ENCODE results near the gene ARSB.

Gene ARSB

DNA sequence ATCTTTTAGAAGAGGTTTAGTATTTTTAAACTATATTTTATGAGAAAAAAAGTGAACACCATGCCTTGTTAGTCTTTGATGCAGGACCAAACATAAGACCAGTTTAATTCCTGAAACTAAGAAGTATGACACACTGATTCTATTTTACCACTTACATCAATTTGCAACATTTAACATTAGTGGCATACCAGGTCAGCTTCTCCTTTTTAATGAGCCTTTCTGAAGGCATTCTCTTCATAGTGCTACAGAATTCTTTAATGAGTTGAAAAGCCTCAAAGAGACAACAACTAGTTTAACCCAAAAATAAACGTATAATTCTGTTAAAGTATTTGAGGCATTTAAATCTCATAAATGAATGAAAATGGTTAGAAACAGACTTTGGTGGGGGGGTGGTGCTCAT is 28.2 kb downstream of the ARSB start:
- H3K4me3 ChIP-seq (ENCODE audit: low read depth, low read length): no peak overlapping the region
- TF ChIP-seq, protein P1, sequence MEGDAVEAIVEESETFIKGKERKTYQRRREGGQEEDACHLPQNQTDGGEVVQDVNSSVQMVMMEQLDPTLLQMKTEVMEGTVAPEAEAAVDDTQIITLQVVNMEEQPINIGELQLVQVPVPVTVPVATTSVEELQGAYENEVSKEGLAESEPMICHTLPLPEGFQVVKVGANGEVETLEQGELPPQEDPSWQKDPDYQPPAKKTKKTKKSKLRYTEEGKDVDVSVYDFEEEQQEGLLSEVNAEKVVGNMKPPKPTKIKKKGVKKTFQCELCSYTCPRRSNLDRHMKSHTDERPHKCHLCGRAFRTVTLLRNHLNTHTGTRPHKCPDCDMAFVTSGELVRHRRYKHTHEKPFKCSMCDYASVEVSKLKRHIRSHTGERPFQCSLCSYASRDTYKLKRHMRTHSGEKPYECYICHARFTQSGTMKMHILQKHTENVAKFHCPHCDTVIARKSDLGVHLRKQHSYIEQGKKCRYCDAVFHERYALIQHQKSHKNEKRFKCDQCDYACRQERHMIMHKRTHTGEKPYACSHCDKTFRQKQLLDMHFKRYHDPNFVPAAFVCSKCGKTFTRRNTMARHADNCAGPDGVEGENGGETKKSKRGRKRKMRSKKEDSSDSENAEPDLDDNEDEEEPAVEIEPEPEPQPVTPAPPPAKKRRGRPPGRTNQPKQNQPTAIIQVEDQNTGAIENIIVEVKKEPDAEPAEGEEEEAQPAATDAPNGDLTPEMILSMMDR (IDR thresholded peaks at IDR 0.05; ENCODE audit: low read depth, low read length): no peak

DNA sequence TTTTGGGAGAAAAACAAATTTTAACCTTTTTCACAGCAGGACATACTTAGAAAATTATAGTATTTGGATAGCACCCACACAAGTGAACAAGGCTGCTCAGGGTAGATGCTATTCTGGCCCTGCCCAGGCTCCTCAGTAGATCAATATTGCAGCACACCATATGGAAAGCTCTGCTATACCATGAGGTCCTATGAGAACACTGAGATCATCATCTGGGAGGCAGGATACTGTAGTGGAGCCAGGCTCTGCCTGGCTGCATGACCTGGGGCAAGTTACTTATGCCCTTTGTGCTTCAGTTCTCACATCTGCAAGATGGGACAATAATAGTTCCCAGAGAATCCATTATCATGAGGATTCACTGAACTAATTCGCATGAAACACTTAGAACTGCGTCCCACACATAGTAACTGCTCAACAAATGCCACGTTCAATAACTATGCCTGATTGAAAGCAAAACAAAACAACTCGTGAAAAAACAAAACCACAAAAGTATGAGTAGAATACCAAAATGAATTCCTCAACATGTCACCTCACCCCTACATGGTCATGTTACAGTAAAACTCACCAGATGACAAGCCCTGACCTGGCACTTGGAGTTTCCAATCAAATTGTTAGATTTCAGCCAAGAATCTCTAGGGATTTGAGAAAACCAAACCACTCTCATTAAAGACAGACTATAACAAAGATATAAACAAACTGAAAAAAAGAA is 31.9 kb downstream of the ARSB start:
- no peak overlapping the region for H3K4me3 ChIP-seq (ENCODE audit: low read depth, low read length)
- TF ChIP-seq, protein P1 (IDR thresholded peaks at IDR 0.05; ENCODE audit: low read depth, low read length): no peak

DNA sequence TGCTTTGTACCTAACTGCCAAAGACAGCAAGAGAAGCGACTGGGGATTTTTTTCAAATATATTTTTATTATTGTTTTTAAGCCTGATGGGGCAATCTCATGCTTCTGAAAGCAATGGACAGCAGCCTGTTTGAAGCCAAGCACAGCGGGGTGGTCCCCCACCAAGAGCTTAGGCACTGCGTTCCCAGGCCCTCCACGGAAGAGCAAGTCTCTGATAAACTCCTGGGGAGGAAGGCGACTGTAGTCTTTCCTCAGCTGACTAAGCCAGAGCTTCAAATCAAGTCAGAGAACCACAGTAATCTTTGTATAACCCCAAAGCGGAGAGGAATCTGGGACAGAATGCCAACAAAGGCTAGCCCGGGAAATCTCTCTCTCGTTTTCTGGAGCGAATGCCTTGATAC is 54.4 kb downstream of the ARSB start:
- no peak overlapping the region for H3K4me3 ChIP-seq (ENCODE audit: low read depth, low read length)
- TF ChIP-seq, protein P1 (IDR thresholded peaks at IDR 0.05; ENCODE audit: low read depth, low read length): no peak

DNA sequence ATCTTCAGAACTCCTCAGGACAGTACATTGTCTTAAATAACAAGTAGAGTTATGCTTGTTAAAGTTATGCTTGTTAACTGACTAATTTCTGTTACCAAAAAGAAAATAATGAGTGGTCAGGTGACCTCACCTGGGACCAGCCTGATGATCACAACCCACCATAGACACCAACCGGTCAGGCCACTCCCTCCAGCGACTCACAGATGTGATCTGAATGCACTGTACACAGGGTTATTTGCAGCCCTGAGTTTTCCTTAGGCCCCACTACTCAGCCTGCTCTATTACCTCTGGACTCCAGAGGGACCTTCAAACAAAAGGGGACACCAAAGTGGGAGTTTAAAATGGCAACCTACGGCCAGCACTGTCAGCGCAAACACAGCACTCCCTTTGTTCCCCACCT is 55.3 kb downstream of the ARSB start:
- H3K4me3 ChIP-seq (ENCODE audit: low read depth, low read length): no peak overlapping the region
- TF ChIP-seq, protein P1 (IDR thresholded peaks at IDR 0.05; ENCODE audit: low read depth, low read length): no peak

DNA sequence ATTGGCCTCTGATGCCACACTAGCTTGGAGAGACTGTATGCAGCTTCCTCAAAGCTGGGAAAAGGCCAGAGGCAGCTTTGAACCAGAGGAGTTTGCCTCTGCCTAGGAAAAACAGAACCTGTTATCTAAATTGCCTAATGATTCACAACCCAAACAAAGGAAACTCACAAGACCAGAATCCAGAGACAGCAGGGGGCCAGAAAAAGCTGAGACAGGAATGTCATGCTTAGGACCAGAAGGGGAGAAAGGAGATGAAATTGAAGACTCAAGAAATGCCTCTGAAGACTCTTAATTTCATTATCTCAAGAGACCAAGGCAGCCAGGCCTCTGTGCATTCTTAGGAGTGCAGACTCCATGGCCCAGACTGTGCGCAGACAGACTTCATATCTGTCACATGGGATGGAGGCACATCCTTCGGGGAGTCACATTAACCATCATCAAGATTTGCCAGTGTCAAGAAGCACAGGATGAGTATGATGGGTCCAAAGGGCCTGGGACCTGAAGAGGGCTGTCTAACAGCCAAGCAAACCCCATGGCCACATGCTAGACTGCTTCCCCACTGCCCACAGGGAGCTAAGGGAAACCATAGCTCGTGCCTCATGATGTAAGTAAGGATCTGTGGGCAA is 57.3 kb downstream of the ARSB start:
- H3K4me3 ChIP-seq (ENCODE audit: low read depth, low read length): no peak overlapping the region
- TF ChIP-seq, protein P1 (IDR thresholded peaks at IDR 0.05; ENCODE audit: low read depth, low read length): no peak

DNA sequence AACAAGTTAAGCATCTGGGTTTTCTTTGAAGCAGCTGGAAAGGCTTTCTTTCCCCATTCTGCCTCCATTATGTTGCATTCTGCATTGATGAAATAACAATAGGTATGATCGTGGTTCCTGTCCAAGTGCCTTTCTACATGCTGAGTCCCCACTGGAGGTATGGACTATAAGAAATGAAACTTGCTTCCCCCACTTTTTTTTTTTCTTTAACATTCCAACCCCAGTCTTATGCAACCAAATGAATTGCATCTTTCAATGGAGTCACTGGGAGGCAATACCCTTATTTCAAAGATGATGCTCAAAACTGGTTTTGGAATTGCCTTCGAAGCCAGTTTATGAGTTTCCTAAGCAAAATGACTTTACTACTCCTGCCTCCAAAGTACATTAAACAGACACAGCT is 58.9 kb downstream of the ARSB start:
- TF ChIP-seq, protein P1 (IDR thresholded peaks at IDR 0.05; ENCODE audit: low read depth, low read length): no peak

DNA sequence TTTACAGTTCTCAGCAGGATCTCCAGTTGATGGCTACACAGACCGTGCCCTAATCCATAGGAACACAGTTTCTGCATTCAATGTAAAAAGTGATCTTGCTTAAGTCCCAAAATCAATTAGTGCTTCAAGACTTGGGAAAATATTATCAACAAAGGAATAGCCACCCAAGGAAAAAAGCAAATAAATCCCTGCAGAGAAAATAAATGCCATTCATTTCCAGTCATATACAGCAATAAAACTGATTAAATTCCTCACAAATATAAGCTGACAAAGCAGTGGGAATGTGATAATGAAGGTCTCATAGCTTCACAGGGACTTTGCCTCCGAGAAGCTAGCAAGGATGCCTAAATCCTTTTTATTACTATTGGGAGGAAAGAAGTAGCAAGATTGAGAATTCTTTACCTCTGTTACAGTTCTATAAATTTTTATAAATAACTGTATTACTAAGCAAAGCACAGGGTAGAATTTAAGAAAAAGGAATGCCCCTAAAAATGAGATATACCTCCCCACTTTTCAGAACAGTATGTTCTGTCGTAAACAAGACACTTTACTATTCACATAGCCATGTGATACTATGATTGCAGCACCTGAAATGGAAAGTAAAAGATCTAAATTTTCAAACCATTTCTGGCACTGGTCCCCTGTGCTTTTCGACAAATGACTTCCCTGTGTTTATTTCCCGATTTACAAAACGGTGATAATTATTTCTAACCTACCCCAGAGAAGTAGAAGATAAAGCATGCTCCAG is 59.8 kb downstream of the ARSB start:
- no peak overlapping the region for H3K4me3 ChIP-seq (ENCODE audit: low read depth, low read length)
- TF ChIP-seq, protein P1 (IDR thresholded peaks at IDR 0.05; ENCODE audit: low read depth, low read length): no peak

More for the DNA sequence above, 58.9 kb downstream of the ARSB start:
- H3K4me3 ChIP-seq (ENCODE audit: low read depth, low read length): no peak overlapping the region

Data from WI38 (cell line).